Ovary (tissue), 9 donors: ENCODE data around the gene IL1RAPL1. TPM values are rescaled to one million over a fixed set of nuclear protein-coding genes. Genes with fewer than 3 reads are reported as not detected.

Source experiments
- DNase-seq, 5 donors: peaks; one replicate each; pipeline ENCODE4 v3.0.0-alpha.2; 2019 to 2020
- H3K27ac ChIP-seq, 2 donors: fragments of 200-600 bp; one replicate each; pipeline versions ENCODE4 v1.5.1 to v1.8.0; 2019 to 2022
- H3K27me3 ChIP-seq: fragments of 200-600 bp; one replicate; pipeline ENCODE4 v1.8.0; 2022
- H3K36me3 ChIP-seq: fragments of 200-600 bp; sonication (generic); one replicate; pipeline ENCODE4 v1.5.1; 2019
- H3K4me1 ChIP-seq: one replicate; pipeline ENCODE4 v1.8.1; 2013; ENCODE audit warnings: mild to moderate bottlenecking, moderate library complexity; ENCODE audit not compliant: insufficient read depth
- H3K4me3 ChIP-seq: fragments of 200-600 bp; sonication (generic); one replicate; pipeline ENCODE4 v1.5.1; 2017
- H3K9me3 ChIP-seq, 2 donors: fragments of 200-600 bp in 1 of 2; sonication (generic) in 1 of 2; one replicate each; pipeline versions ENCODE4 v1.5.1 to v1.8.1; 2013 to 2019; ENCODE audit warnings: mild to moderate bottlenecking in 1 of 2, moderate library complexity in 1 of 2
- CTCF ChIP-seq, 3 donors: fragments of 450-650 bp in 2 of 3; fragments of 200-600 bp in 1 of 3; IDR thresholded peaks; one replicate each; pipeline versions ENCODE4 v1.5.1 to v1.8.0; 2016 to 2022; ENCODE audit warnings: antibody characterized with exemption in 3 of 3, mild to moderate bottlenecking in 1 of 3
- EP300 ChIP-seq: sonication (generic); formaldehyde crosslinking; IDR thresholded peaks from one replicate; pipeline ENCODE4 v1.6.1; 2017; ENCODE audit warnings: antibody characterized with exemption
- POLR2A ChIP-seq: fragments of 450-650 bp; IDR thresholded peaks from one replicate; pipeline ENCODE4 v1.6.1; 2017; ENCODE audit warnings: antibody characterized with exemption, mild to moderate bottlenecking, moderate library complexity
- WGBS, 3 donors: extraction: QIAGEN DNeasy Blood & Tissue Kit in 1 of 3; methylation state at CpG; one replicate each; pipeline versions ENCODE4 v1.1.5 to v1.1.7; 2013 to 2017; 5-methylcytosine and 5-hydroxymethylcytosine counted together
- intact Hi-C, 4 donors: fragments of 100-400 bp; cut with DNase I; formaldehyde crosslinking; loops; one replicate each; pipeline versions ENCODE4 v1.11.0 to v1.15.1; 2022 to 2023
- polyA plus RNA-seq, 2 donors: library from polyadenylated mRNA; stranded (reverse); fragments of 200-250 nt in 1 of 2; fragments of 350-450 nt in 1 of 2; fragmentation: Illumina TruSeq in 1 of 2; extraction: RNeasy Lipid Tissue Mini Kit (QIAGEN cat#74804) in 1 of 2; gene quantifications; one replicate each; pipeline ENCODE4 v1.2.3, GENCODE V29; 2013 to 2014
- total RNA-seq, 7 donors: library from RNA; depleted of rRNA in 2 of 7; stranded (reverse); fragments of >200 nt in 2 of 7; fragmentation: NEBNext Ultra II Directional in 3 of 7; extraction: Animal tissue kit (Norgen Biotek cat#: 25700) in 3 of 7; gene quantifications; one replicate each; pipeline versions ENCODE4 v1.1.0 to v1.2.4, GENCODE V29; 2016 to 2023
- donor health status: DM: no; HTN: no; CAD: no; lungs with moderate emphysema.
- donor health status: DM: no; HTN: no; CAD: no.
- donor health status: Bipolar disorder and iron deficiency.
- donor health status: DM: yes; HTN: yes; CAD: no.
- donor health status: DM: no; HTN: no; CAD: no.
- donor health status: DM: yes; HTN: yes; CAD: no.

The IL1RAPL1 gene
- total and polyA plus RNA-seq, 9 donors, result 0.23 to 1.3 (median 0.61) TPM

GRCh38 chrX:29834311-29834710, 1247.1 kb downstream of the IL1RAPL1 start:
- H3K4me3 ChIP-seq, result no peak overlapping the region
- no peaks in the 10 kb centered on the region for H3K4me1 ChIP-seq
- H3K36me3 ChIP-seq, result no peaks in the 10 kb centered on the region
- DNase-seq, result no peak
- no peak for TF ChIP-seq EP300
- TF ChIP-seq CTCF (IDR thresholded peaks at IDR 0.05), result no peak
- TF ChIP-seq POLR2A, result no peak
- no peaks in the 10 kb centered on the region for H3K27me3 ChIP-seq
- H3K9me3 ChIP-seq, result no peaks in the 10 kb centered on the region
- H3K27ac ChIP-seq, result no peak overlapping the region
- intact Hi-C loops, result no loop called here
- WGBS, 3 donors, result 54 to 59% (median 56%) methylated on average over 2 of the region's 2 CpGs

GRCh38 chrX:29834764-29835163, 1247.5 kb downstream of the IL1RAPL1 start:
- H3K27me3 ChIP-seq, result no peaks in the 10 kb centered on the region
- no peak overlapping the region for H3K27ac ChIP-seq
- H3K36me3 ChIP-seq, result no peaks in the 10 kb centered on the region
- H3K4me1 ChIP-seq, result no peaks in the 10 kb centered on the region
- H3K4me3 ChIP-seq, result no peak overlapping the region
- no peaks in the 10 kb centered on the region for H3K9me3 ChIP-seq
- intact Hi-C loops, result no loop called here
- DNase-seq, result no peak
- no peak for TF ChIP-seq EP300

GRCh38 chrX:29841750-29842149, 1254.5 kb downstream of the IL1RAPL1 start:
- DNase-seq, result no peak
- Histone ChIP-seq H3K4me3 (no peak overlapping the region), H3K27me3 (no peaks in the 10 kb centered on the region), H3K9me3 (no peaks in the 10 kb centered on the region), H3K27ac (no peak overlapping the region), H3K36me3 (no peaks in the 10 kb centered on the region), H3K4me1 (no peaks in the 10 kb centered on the region)
- intact Hi-C loops, result no loop called here
- TF ChIP-seq POLR2A (no peak), CTCF (IDR thresholded peaks at IDR 0.05) (no peak), EP300 (no peak)
- WGBS, 3 donors, result 41 to 44% (median 41%) methylated on average over 3 of the region's 3 CpGs

GRCh38 chrX:29842552-29842951, 1255.3 kb downstream of the IL1RAPL1 start:
- no peak for DNase-seq
- WGBS, 3 donors, result 73 to 85% (median 82%) methylated on average over 4 of the region's 4 CpGs
- Histone ChIP-seq H3K9me3 (no peaks in the 10 kb centered on the region), H3K4me3 (no peak overlapping the region), H3K36me3 (no peaks in the 10 kb centered on the region), H3K27ac (no peak overlapping the region), H3K4me1 (no peaks in the 10 kb centered on the region), H3K27me3 (no peaks in the 10 kb centered on the region)
- intact Hi-C loops, result no loop called here
- TF ChIP-seq CTCF (IDR thresholded peaks at IDR 0.05), result no peak
- TF ChIP-seq POLR2A, result no peak
- TF ChIP-seq EP300, result no peak

- Histone ChIP-seq H3K27ac (no peak overlapping the region), H3K4me1 (no peaks in the 10 kb centered on the region), H3K9me3 (no peaks in the 10 kb centered on the region), H3K4me3 (no peak overlapping the region), H3K36me3 (no peaks in the 10 kb centered on the region), H3K27me3 (no peaks in the 10 kb centered on the region)
- DNase-seq, result no peak
- TF ChIP-seq POLR2A (no peak), CTCF (IDR thresholded peaks at IDR 0.05) (no peak), EP300 (no peak)
- WGBS, 3 donors, result 56 to 72% (median 58%) methylated on average over 4 of the region's 4 CpGs
- intact Hi-C loops, result no loop called here
Measured at GRCh38 chrX:29851857-29852605, 1264.8 kb downstream of the IL1RAPL1 start.
